ENCODE data around the gene MBOAT1. TPM values are rescaled to one million over a fixed set of nuclear protein-coding genes. Genes with fewer than 3 reads are reported as not detected.

MBOAT1 gene
- total RNA-seq, 1 donor from 2014 or later = 10.9 TPM

- no peak overlapping the region for H3K4me3 ChIP-seq (ENCODE audit: low read depth, low read length)
- peak; percentile 65 for TF ChIP-seq CTCF (conservative IDR thresholded peaks at IDR 0.05; ENCODE audit: low read depth, low read length)
- DNase-seq (ENCODE audit: low read depth) = peak; percentile 26
These were observed 120.2 kb downstream of the MBOAT1 start for GRCh38 chr6:20092071-20092566.

DNA sequence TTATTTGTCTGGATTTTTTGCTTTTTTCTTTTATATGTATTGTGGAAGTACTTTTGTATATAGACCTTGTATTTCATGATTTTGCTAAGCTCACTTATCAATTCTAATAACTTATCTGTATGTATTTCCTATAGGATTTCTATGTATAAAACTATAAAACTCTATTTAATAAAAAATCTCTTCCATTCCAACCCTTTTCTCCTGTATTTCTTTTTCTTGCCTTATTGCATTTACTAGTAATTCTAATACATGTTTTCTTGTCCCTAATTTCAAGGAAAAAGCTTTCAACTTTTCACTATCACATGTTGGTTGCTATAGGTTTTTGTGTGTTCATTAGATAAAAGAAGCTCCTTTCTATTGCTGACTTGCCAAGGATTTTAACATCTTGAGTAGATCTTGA lies 125.3 kb downstream of the MBOAT1 start:
- DNase-seq (ENCODE audit: low read depth) = no peak
- TF ChIP-seq CTCF (conservative IDR thresholded peaks at IDR 0.05; ENCODE audit: low read depth, low read length) = no peak
- H3K4me3 ChIP-seq (ENCODE audit: low read depth, low read length) = no peak overlapping the region

DNA sequence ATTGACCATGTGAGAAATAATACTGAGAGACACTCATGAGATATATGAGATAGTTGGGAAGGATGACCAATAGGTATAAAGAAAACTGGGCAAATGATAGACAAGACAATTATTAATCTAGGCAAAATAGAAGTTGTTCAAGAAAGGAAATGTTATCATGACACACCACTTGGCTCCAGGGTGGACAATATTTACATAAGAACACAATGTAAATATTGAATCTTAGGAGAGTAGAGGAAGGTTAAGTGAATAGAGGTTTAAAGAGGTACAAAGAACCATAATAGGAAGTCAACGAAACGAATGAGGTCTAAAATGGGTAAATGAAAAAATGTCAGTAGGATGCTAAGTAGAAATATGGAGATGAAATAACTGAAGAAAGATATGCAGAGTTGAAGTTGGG lies 126.5 kb downstream of the MBOAT1 start:
- H3K4me3 ChIP-seq (ENCODE audit: low read depth, low read length) = no peak overlapping the region
- no peak for TF ChIP-seq CTCF (conservative IDR thresholded peaks at IDR 0.05; ENCODE audit: low read depth, low read length)
- DNase-seq (ENCODE audit: low read depth) = no peak

GRCh38 chr6:20084411-20084810 lies 127.9 kb downstream of the MBOAT1 start:
- DNase-seq (ENCODE audit: low read depth) = no peak
- no peak for TF ChIP-seq CTCF (conservative IDR thresholded peaks at IDR 0.05; ENCODE audit: low read depth, low read length)

GRCh38 chr6:20071998-20072397 lies 140.3 kb downstream of the MBOAT1 start:
- no peak overlapping the region for H3K4me3 ChIP-seq (ENCODE audit: low read depth, low read length)
- DNase-seq (ENCODE audit: low read depth) = no peak
- TF ChIP-seq CTCF (conservative IDR thresholded peaks at IDR 0.05; ENCODE audit: low read depth, low read length) = no peak

More at GRCh38 chr6:20084411-20084810, 127.9 kb downstream of the MBOAT1 start:
- no peak overlapping the region for H3K4me3 ChIP-seq (ENCODE audit: low read depth, low read length)

DNA sequence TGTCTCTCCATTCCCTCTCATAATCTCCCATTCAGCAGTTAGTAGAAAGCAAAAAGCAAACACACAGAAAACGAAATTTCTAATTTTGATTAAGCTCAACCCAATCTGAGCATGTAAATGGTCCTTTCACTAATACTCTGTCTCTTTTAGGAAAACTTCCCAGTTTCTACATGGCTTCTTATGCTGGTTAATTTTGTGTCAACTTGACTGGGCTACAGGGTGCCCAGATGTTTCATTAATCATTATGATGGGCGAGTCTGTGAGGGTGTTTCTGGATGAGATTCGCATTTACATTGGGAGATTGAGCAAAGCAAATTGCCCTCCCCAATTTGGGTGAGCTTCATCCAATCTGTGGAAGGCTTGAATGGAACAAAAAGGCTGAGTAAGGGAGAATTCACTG lies 142.2 kb downstream of the MBOAT1 start:
- TF ChIP-seq CTCF (conservative IDR thresholded peaks at IDR 0.05; ENCODE audit: low read depth, low read length) = no peak
- no peak overlapping the region for H3K4me3 ChIP-seq (ENCODE audit: low read depth, low read length)
- no peak for DNase-seq (ENCODE audit: low read depth)

DNA sequence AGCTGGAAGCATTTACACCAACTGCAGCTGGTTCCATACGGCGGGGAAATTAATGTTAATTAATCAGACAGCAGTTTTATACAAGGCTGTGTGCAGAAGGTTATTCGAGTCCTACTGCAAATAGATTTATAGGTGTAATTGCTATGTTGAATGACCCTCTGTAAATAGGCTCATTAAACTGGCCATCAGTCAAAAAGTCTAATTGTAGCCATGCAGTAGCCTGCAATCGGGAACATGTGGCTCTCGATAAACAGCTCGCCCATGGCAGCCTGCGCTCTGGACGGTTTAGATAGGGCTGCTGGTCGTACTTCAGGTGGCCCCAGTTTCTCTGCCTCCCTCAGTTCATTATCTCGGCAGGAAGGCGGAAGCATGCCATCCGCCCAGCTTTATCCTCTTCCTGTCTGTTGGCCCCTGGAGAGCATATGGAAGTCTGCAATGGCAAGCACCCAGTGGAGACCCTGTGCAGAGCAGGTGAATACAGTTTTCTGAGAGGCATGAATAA lies 143.2 kb downstream of the MBOAT1 start:
- no peak for TF ChIP-seq CTCF (conservative IDR thresholded peaks at IDR 0.05; ENCODE audit: low read depth, low read length)
- H3K4me3 ChIP-seq (ENCODE audit: low read depth, low read length) = no peak overlapping the region
- DNase-seq (ENCODE audit: low read depth) = no peak

Data from epithelial cell of proximal tubule (primary cell).